ENCODE measurements around the gene MYRF.
A peak's percentile ranks its signal among the peaks of the same experiment; 100 is the strongest.

Gene MYRF

DNA sequence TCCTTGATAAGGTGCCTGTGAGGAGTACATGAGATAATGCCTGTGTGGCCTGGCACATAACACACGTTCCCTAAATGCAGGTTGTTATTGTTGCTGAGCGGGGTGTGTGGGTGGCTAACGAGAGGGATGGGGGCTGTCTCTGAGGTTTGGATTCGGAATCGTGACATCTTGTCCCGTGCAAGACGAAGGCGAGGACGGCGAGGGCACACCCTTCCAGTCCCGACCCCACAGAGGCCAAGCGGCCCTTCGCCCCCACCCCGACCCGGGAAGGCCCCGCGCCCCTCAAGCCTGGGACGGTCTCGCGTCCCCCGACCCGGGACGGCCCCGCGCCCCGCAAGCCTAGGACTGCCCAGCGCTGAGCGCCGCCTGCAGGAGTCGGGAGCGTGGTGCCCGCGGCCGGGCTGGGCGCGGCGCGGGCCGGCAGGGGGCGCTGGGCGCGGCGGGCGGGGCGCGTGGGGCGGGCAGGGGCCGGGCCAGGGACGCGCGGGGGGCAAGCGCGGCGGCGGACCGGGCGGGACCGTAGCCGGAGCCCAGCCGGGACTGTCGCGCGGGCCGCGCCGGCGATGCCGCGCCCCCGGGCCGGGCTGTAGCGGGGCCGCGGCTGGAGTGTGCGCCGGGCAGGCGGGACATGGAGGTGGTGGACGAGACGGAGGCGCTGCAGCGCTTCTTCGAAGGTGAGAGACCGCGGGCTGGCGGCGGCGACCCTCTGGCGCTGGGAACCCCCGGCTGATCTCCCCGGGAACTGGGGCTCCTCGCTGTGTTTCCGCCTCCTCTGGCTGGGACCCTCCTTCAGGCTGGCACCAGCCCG, at the start of gene MYRF:
TSS of gene MYRF (plus strand) at position 520 of the 808 bp plus-strand sequence. CDS start at position 629, 109 bp downstream.
- DNase-seq, result peak in 9 of 10 donors; percentile 37 to 94 (median 60)
- intact Hi-C loops (cut with DNase I), result no loop called here

DNA sequence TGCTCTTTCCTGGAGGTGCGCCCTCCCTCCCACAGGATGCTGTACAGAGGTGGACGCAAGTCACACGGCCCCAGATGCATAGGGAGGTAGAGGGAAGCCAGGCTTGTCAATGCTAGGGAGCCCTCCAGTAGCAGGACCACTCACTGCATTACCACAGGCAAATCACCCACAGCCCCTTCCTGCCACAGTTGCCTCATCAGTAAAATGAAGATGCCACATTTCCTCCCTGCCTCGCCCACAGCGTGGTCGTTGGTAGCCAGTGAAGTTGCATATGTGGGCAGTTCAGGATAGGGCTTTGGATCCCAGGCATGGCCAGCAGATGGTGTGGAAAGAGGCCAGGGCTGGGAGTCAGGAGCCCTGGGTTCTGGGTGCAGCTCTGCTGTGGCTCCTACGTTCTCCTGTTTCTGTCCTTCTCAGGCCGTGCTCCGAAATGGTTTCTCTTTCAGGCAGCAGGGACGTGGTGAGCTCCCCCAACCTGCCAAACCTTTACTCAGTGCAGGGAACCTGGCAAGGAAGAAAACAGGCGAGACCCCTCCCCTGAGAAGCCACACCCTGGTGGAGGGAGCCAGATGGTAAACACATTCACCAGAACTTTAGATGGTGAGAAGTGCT, 49.6 kb upstream of the MYRF start:
- intact Hi-C loops (cut with DNase I), result no loop called here
- DNase-seq, result no peak

DNA sequence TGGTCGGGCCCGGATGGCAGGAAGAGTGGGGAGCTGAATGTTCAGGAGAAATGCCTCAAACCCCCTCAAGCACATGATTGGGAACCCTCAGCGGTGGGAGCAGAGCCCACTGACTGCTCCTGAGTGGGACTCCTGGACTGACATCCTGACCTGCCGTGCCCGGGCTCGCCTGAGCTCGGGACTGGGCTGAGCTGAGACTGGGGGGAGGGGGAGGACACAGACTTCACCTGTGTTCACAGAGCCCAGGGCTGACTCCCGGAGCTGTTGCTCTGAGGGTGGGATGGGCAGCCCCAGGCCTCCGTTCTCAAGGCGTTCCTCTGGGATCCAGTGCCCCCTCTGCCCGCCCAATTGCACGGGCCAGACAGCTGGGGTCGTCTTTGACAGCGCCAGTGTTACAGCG, 47.6 kb upstream of the MYRF start:
- no peak for DNase-seq
- intact Hi-C loops (cut with DNase I), result no loop called here

DNA sequence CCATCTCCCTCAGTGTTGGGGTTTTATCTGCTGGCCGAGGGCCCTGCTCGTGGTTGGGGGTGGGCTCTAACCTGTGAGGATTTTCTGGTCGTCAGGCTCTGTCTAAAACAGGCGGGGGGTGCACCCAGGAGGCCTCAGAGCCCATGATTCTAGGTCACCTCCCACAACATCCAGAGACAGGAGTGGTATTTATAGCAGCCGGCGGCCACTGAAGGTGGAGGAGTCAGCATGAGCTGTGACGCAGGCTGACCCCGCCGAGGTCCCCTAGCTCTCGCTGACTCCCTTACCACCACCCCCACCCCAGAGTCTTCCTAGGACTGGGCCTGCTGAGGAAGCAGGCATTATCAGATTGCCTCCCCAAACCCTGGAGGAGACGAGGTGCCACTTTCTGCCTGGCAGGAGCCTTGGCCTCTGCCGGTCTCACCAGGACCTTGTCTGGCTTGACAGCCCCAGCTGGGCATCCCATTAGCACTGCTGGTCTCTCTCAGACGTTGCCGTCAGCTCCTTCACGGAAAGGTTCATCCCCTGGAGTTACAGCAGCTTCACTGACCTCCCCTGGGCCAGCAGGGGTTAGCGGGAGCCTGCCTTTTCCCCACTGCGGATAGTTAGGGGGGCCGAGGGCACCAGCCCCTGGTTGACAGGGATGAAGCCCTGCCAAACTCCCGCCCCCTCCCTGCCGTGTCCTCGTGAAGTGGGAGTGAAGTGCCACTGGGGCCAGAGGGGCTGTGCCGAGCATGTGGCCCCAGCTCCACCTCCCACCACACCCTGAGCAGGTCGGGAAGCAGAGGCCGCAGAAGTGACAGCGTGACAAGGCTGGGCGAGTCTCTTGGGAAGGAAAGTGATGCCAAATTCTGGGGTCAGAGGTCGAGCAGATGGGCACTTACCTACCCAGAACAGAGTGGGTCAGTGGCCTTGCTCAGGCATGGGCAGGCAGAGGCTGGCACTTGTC, 45.7 kb upstream of the MYRF start:
- DNase-seq, result no peak
- intact Hi-C loops (cut with DNase I), result no loop called here

DNA sequence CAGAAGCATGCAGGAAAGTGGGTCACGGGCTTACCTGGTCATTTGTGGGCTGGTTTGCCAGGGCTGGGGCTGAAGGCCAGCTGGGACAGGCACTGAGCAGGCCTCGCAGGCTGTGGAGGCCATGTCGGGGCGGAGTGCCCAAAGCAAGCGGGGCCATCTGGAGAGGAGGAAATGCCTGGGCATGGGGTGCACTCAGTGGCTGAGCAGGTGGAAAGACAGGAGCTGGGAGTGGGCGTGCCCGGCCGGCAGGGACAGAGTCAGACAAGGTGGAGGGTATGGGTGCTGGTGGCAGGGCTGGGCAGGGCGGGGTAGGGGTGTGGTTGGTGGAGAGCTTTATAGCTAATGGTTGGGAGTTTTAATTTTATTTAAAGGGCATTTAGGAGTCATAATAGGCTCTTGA, 44.9 kb upstream of the MYRF start:
- DNase-seq, result no peak
- intact Hi-C loops (cut with DNase I), result no loop called here

DNA sequence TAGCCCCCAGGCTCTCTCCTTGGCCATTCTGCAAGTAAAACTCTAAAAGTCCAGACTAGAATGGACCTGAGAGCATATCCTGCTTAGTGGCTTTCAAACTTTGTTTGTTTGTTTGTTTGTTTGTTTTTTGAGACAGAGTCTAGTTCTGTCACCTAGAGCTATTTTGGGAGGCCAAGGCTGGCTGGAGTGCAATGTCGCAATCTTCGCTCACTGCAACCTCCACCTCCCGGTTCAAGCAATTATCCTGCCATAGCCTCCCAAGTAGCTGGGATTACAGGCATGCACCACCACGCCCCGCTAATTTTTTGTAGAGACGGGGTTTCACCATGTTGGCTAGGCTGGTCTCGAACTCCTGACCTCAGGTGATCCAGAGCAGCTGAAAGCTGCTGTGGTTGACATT, 43.3 kb upstream of the MYRF start:
- intact Hi-C loops (cut with DNase I), result no loop called here
- no peak for DNase-seq

DNA sequence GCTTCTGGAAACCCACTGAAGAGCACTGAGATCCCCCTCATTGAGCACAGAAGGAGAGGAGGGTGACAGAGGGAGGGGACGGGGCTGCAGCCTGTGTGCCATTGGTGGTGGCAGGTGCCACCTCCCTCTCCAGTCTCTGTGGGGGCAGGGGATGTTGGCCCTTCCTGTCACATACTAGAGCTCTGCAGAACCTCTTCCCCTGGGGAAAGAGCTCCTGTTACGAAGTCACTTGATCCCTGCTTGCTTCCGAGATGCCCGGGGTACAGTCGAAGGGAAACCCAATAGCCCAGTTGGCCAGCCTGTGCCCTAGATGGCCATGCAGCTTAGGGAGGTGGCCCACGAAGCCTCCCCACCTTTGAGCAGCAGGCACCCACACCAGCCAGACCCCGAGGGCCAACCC, 42.9 kb upstream of the MYRF start:
- no peak for DNase-seq
- intact Hi-C loops (cut with DNase I), result no loop called here

DNA sequence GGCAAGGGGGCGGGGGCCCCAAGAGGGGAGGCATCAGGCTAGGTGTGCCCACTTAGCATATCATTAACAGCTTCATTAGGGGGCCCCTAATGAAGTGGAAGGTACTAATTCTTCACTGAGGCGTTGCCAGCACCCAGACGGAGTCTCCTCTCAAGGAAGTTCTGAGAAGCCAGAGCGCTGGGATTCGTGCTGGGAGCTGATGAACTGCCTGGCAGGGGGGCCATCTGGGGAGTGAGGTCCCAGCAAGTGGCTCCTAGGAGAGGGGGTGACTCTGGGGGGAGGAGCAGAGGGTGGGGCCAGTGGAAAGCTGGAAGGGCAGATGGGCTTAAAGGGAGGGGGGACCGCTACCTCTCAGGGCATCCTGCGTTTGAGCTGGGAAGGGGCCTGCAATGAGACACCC, 42.4 kb upstream of the MYRF start:
- intact Hi-C loops (cut with DNase I), result no loop called here
- no peak for DNase-seq

DNA sequence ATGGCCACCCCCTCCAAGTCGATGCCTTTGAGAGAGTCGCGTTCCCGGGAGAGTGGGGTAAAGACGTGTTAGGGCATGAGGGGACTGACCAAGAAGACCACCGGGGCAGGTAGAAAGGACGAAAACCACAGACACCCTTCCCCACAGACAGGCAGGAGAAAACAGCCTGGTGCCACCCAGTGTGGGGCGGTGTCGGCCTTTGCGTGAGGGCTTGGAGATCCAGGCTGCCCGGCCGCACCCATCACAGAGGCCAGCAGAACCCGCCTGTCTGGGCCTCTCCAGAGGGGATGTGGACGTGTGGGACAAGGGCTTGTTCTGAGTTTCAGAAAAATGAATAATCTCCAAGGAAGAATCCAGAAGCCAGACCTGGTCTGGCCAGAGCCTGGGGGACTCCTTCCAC, 41.4 kb upstream of the MYRF start:
- DNase-seq, result no peak
- intact Hi-C loops (cut with DNase I), result no loop called here

DNA sequence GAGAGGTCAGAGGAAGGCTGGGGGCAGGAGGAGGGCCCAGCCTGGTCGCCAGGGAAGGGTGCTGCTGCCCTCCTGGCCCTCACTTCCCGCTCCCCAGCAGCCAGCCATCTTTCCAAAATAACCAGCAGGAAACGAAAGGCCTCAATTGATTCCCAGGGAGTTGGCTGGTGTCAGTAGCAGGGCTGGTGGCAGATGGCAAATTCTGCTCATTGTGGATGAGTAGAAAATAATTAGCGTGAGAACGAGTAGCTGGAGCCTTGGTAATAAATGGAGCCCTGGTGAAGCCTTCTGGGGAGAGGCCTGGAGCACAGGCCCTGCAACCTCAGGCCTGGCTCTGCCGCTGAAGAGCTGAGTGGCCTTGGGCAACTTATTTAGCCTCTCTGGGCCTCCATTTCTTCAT, 40.9 kb upstream of the MYRF start:
- no peak for DNase-seq
- intact Hi-C loops (cut with DNase I), result no loop called here

DNA sequence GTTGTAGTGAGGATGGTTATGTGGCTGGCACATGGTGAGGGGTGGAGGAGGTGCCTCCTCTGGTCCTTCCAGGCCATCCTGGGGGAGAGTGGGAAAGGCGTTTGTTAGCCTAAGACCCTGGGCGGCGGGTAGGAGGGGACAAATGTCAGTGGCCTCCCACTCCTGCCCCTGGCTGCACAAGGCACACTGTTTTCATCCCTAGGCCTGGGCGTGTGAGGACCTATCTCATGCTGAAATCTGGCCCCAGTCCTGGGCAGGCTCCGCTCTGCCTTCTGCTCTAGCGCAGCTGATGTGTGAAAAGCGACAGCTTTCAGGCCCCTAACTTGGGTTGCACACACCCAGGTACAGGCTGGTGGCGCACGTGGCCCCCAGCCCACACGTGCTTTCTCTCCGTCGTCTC, 40.1 kb upstream of the MYRF start:
- intact Hi-C loops (cut with DNase I), result no loop called here
- DNase-seq, result peak in 1 of 10 donors; percentile 68

DNA sequence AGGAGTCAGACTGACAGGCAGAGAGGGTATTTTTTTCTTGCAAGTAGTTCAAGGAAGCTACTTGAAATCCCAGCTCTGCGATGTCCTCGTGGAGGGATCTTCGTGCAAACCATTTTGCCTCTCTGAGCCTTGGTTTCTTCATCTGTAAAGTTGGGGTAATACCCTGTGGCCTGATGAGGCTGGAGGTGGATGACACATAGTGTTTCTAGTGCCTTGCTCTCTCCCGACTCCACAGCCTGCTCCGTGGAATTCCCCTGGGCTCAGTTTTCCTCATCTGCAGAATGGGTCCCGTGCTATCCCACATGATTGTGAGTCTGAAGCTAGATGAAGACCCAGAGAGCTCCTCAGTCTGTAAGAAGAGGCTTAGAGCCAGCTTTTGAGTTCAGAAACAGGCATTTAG, 39.6 kb upstream of the MYRF start:
- intact Hi-C loops (cut with DNase I), result no loop called here
- DNase-seq, result no peak

DNA sequence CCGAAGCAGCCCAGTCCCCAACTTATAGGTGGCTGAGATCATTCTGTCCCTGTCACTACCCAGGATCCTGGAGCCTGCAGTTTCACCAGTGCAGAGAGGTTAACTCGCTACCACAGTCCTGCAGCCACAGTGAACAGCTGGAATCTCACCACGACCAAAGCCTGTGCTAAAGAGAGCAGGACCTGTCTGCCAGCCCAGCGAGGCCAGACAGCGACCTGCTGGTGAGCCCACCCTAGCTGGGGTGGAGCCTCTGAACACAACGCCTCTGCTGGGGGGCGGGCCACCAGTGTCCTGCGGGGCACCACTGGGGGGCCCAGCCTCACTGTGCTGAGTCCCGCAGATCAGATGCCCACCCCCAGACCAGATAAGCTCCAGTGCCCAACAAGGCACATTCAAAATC, 39.0 kb upstream of the MYRF start:
- DNase-seq, result no peak
- intact Hi-C loops (cut with DNase I), result no loop called here

DNA sequence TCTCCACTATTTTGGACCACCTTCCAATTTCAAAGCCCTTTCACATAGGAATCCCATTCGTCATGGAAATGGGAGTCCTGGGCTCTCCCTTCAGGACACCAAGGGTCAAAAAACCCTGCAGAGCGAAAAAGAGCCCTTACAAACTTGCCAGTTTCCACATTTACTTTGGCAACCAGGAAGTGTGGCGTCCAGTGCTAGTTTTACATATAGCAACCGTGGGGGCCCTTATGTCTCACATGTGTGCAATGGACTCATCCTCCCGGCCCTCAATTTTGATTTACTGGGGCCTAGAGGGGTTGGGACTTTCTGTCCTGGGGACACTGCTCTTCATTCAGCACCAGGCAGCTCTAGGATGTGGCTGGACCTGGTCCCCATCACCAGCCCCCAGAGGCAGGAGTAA, 38.5 kb upstream of the MYRF start:
- intact Hi-C loops (cut with DNase I), result no loop called here
- DNase-seq, result no peak

DNA sequence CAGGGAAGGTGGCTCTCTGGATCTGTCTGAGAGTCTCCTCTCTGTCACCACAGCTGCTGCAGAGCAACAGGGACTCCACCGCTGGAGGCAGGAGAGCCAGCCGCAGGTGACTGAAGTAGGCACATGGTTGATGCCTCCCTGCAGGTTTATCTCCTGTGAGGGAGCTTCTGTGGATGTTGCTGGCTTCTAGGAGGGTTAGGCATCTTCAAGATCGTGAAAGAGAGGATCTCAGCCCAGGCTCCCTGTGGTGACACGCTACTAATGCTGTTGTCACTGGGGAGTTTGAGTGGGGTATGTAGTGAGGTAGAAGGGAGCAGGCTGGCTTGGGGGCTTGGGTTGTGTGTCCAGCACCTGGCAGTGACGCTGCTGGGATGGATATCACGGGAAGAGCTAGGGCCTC, 38.1 kb upstream of the MYRF start:
- DNase-seq, result no peak
- intact Hi-C loops (cut with DNase I), result no loop called here

DNA sequence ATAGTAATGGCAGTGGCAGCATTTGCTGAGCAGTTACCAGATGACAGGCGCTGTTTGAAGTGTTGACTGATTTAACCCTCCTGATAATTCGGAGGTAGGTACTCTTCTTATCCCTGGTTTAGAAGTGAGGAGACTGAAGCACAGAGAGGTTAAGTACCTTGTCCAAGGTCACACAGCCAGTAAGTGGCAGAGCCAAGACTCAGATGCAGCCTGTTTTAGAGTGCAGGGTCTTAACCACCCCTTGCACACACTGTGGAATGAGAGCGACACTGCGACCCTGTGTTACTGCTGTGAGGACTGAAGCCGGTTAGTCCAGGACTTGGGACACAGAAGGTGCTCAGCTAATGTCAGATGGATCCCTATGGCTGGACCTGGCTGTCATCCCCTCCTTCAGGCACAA, 37.5 kb upstream of the MYRF start:
- DNase-seq, result no peak
- intact Hi-C loops (cut with DNase I), result no loop called here

DNA sequence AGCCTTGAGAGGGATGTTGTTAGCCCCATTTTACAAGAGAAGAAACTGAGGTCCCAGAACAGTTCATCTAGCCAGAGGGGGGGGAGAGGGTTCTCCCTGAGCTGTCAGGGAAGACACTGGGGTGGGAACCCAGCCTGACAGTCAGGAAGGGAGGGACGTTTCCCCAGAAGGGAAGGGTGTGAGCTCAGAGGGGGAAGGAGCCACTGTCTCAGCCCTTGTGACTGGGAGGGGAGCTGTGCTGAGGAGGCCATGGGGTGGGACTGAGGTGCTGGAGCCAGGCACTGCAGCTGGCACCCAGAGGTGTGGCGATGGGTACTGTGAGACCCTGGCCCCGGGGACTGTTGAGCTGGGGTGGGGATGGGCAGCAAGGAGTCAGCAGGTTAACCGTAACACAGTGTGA, 36.6 kb upstream of the MYRF start:
- intact Hi-C loops (cut with DNase I), result no loop called here
- DNase-seq, result no peak

DNA sequence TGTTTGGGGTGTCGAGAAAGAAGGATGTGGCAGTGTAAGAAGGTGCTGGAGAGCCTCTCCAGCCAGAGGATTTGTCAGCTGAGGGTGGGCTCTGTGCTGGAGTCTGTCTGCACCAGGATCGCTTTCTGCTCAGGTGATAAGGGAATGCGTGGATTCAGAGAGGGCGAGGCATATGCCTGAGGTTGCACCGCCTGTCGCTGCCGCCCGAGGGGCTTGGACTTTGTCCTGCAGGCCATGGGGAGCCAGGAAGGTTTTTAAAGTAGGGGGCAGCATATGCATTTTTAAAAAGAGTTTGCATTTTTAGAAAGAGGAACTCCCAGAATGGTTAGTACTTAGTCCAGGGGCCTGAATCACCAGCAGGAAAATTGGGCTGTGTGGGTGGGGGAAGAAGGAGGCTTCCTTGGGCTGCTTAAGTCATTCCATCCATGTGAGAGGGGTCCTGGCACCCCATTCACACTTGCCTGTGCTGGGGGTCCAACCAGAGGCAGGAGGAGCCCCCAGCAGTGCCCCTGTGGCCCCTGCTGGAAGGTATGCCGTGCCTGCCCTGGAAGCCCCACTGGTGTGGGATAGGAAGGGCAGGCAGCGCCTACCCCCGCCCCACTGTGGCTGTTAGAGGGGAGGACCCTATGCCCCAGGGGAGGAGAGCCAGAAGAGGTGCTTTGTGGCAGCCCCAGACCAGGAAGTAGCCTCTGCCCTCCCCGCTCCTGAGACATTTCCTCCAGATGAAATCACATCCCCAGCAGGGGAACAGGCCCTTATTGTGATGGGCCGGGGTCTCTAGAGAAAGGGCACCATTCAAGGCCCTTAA, 35.8 kb upstream of the MYRF start:
- intact Hi-C loops (cut with DNase I), result no loop called here
- no peak for DNase-seq

DNA sequence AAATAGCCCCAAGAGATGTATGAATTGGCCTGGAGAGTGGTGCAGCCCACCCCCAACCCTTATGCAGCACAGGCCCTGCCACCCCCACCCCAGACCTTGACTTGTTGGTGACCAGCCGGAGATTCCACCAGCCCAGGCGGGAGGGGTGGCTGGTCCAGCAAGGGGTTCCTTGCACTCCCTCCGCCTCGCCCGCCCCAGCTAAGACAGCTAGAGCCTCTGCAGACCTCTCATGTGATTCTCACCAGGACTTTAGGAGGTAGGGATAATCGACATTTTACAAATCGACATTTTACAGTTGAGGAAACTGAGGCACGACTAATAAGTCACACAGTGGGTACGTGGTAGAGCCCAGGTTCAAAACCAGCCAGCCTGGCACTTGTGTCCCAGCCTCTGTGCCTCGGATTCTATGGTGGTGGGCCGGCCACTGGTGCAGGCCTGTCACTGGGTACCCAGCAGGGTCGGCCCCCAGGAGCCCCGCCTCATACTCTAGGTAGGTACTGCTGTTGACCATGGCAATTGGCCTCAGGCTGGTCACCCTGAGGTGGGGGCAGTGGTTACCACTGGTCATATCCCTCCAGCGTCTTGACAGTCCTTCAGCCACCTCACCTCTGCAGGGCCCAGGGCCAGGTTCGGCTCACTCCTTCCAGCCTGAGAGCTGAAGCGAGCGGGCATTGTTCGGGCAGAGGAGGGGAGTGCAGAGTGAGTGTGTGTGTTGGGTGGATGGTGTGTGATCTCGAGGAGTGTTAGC, 35.0 kb upstream of the MYRF start:
- peak in 1 of 10 donors; percentile 77 for DNase-seq
- intact Hi-C loops (cut with DNase I), result no loop called here

DNA sequence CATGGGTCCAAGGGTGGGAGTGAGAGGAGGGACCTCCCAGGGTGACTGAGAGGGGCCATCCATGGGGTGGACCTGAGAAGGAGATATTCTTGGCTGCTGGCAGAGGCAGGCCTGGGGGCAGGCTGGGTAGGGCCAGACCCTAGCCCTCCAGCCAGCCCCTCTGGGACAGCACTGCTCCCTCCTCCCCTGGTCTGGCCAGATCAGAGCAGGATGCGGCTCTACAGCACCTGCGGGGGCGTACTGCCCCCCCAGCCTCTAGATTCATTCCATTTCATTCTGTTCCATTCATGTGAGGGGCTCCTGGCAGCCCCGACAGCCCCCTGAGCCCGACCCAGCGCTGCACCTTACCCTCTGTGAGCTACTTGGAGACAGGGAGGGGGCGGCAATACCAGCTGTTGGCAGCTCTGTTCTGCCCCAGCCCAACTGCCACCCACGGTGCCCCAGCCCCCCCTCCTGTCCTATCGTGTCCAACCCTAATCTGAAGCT, 34.3 kb upstream of the MYRF start:
- no peak for DNase-seq
- intact Hi-C loops (cut with DNase I), result no loop called here
